Effector memory CD8-positive, alpha-beta T cell (primary cell): ENCODE measurements around the gene APOBEC3B.
A peak's percentile ranks its signal among the peaks of the same experiment; 100 is the strongest.
"Not testable (repeated sequence)": the region's sequence is repeated elsewhere in the genome, so short reads cannot be mapped to it uniquely, and the experiment has no call there.

Experiments used
- ATAC-seq: fragments of 150-1000 bp; cut with Tn5 transposase; replicated peaks from 2 replicates; pipeline ENCODE4 v1.10.0; 2021; ENCODE audit warnings: mild to moderate bottlenecking, moderate library complexity
- DNase-seq, 3 experiments: peaks; one replicate each; pipeline ENCODE4 v3.0.0; 2021
- H3K27ac Mint-ChIP-seq, 2 donors: one replicate each; pipeline ENCODE4 v1.8.0; 2022; ENCODE audit warnings: mild to moderate bottlenecking in 2 of 2, mixed read lengths in 2 of 2, moderate library complexity in 2 of 2
- H3K27me3 Mint-ChIP-seq, 2 donors: one replicate each; pipeline ENCODE4 v1.8.0; 2022; ENCODE audit warnings: mixed read lengths in 2 of 2
- H3K36me3 Mint-ChIP-seq: one replicate; pipeline ENCODE4 v1.8.0; 2022; ENCODE audit warnings: mild to moderate bottlenecking, moderate library complexity, mixed read lengths; ENCODE audit not compliant: insufficient read depth
- H3K4me1 Mint-ChIP-seq, 2 donors: one replicate each; pipeline ENCODE4 v1.8.0; 2022; ENCODE audit warnings: low read depth in 2 of 2, mixed read lengths in 2 of 2
- H3K4me3 Mint-ChIP-seq, 2 donors: one replicate each; pipeline ENCODE4 v1.8.0; 2022; ENCODE audit warnings: mild to moderate bottlenecking in 2 of 2, mixed read lengths in 2 of 2, moderate library complexity in 2 of 2
- H3K9me3 Mint-ChIP-seq, 2 donors: one replicate each; pipeline ENCODE4 v1.8.0; 2022; ENCODE audit warnings: mixed read lengths in 2 of 2

APOBEC3B gene

GRCh38 chr22:38944653-38945052 is 37.5 kb upstream of the APOBEC3B start:
- Mint-ChIP-seq H3K27ac (no peak overlapping the region), H3K9me3 (no peaks in the 10 kb centered on the region), H3K4me3 (no peak overlapping the region), H3K36me3 (no peaks in the 10 kb centered on the region), H3K27me3 (peaks cover 57 to 78% of the 10 kb centered on the region in 2 donors), H3K4me1 (peaks cover 12 to 18% of the 10 kb centered on the region in 2 donors)
- DNase-seq: no peak
- ATAC-seq: no peak

GRCh38 chr22:38945706-38946338 is 36.3 kb upstream of the APOBEC3B start:
- Mint-ChIP-seq H3K27me3 (peaks cover 51 to 84% of the 10 kb centered on the region in 2 donors), H3K4me1 (peaks cover 12 to 18% of the 10 kb centered on the region in 2 donors)
- DNase-seq, ATAC-seq, H3K4me3 Mint-ChIP-seq, H3K36me3 Mint-ChIP-seq, H3K27ac Mint-ChIP-seq, H3K9me3 Mint-ChIP-seq: not testable (repeated sequence)

DNA sequence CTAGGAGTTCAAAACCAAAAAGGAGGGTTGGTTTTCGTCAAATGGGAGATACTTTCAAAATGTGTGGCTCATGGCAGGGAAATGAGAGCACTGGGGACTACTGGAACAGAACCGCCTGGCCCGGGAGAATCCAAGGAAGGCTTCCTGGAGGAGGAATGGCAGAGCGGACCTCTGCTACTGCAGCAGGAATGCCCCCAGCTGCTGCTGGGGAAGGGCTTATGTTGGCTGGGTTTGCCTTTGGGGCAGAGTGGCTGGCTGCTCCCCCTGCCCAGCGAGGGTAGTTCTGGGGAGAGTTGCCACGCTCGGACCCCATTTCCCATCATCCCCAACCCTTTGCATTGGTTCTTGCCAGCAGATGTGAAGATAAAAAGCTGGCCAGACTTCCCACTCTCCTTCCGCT is 35.4 kb upstream of the APOBEC3B start:
- peaks cover 4 to 11% of the 10 kb centered on the region in 2 donors for H3K4me1 Mint-ChIP-seq
- H3K27me3 Mint-ChIP-seq: peaks cover 44 to 83% of the 10 kb centered on the region in 2 donors
- no peak overlapping the region for H3K4me3 Mint-ChIP-seq
- no peak overlapping the region for H3K27ac Mint-ChIP-seq
- no peak for ATAC-seq
- no peaks in the 10 kb centered on the region for H3K9me3 Mint-ChIP-seq
- no peak for DNase-seq
- H3K36me3 Mint-ChIP-seq: no peaks in the 10 kb centered on the region

- Mint-ChIP-seq H3K27me3 (peaks cover 43 to 82% of the 10 kb centered on the region in 2 donors), H3K4me1 (peaks cover 0 to 6% of the 10 kb centered on the region in 2 donors), H3K9me3 (no peaks in the 10 kb centered on the region), H3K36me3 (no peaks in the 10 kb centered on the region), H3K4me3 (no peak overlapping the region), H3K27ac (no peak overlapping the region)
- ATAC-seq (peak; percentile 10), DNase-seq (no peak)
Measured at GRCh38 chr22:38947321-38948140, 34.6 kb upstream of the APOBEC3B start.

GRCh38 chr22:38948181-38948940 is 33.8 kb upstream of the APOBEC3B start:
- H3K4me1 Mint-ChIP-seq: peaks cover 0 to 2% of the 10 kb centered on the region in 2 donors
- DNase-seq: no peak
- H3K27me3 Mint-ChIP-seq: peaks cover 43 to 82% of the 10 kb centered on the region in 2 donors
- no peaks in the 10 kb centered on the region for H3K9me3 Mint-ChIP-seq
- no peaks in the 10 kb centered on the region for H3K36me3 Mint-ChIP-seq
- no peak overlapping the region for H3K4me3 Mint-ChIP-seq
- no peak for ATAC-seq
- no peak overlapping the region for H3K27ac Mint-ChIP-seq

- no peaks in the 10 kb centered on the region for H3K9me3 Mint-ChIP-seq
- ATAC-seq (no peak), DNase-seq (no peak)
- peaks cover 36 to 74% of the 10 kb centered on the region in 2 donors for H3K27me3 Mint-ChIP-seq
- H3K4me3 Mint-ChIP-seq: no peak overlapping the region
- peaks cover 0 to 6% of the 10 kb centered on the region in 2 donors for H3K4me1 Mint-ChIP-seq
- H3K36me3 Mint-ChIP-seq: no peaks in the 10 kb centered on the region
- no peak overlapping the region for H3K27ac Mint-ChIP-seq
Measured at GRCh38 chr22:38949889-38950405, 32.2 kb upstream of the APOBEC3B start.

DNA sequence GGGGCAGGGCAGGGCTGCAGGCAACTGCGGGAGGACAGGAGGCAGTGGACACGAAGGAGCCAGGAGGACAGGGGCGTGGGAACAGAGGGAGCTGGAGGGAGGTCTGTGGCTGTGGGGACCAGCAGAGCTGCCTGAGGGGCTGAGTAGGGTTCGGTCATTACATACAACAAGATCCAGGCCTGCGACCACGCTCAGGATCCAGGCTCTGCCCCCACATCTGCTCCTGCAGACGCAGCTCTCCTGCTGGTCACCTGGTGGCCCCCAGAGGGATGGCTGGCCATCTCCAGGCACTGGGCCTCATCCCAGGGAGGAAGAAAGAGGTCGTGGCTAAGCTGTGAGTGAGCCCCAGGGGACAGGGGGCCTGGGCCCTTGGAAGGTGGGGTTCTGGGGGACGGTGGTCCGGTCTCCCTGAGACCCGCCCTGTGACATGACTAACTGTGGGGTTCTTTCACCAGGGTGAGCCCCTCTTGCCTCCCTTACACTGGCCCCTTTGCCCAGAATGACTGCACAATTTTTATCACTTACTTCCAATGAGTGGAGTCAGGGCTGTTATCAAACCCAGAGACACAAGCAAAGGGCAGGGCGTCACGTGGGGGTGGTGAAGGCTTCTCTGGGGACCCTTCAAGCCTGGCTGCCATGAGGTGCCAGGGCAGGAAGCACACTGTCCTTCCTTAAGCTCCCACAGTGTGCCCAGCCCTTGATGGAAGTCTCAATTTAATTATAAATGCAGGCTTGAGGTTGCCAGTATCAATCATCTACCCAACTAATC is 31.4 kb upstream of the APOBEC3B start:
- Mint-ChIP-seq H3K27me3 (peaks cover 35 to 66% of the 10 kb centered on the region in 2 donors), H3K27ac (no peak overlapping the region), H3K4me1 (peaks cover 0 to 6% of the 10 kb centered on the region in 2 donors), H3K9me3 (no peaks in the 10 kb centered on the region), H3K4me3 (no peak overlapping the region), H3K36me3 (no peaks in the 10 kb centered on the region)
- ATAC-seq: no peak
- DNase-seq: no peak

GRCh38 chr22:38951734-38952133 is 30.4 kb upstream of the APOBEC3B start:
- H3K4me3 Mint-ChIP-seq: no peak overlapping the region
- DNase-seq (no peak), ATAC-seq (no peak)
- peaks cover 0 to 6% of the 10 kb centered on the region in 2 donors for H3K4me1 Mint-ChIP-seq
- no peaks in the 10 kb centered on the region for H3K36me3 Mint-ChIP-seq
- peaks cover 25 to 60% of the 10 kb centered on the region in 2 donors for H3K27me3 Mint-ChIP-seq
- no peak overlapping the region for H3K27ac Mint-ChIP-seq
- H3K9me3 Mint-ChIP-seq: no peaks in the 10 kb centered on the region

- Mint-ChIP-seq H3K27ac (peak overlapping the region in 1 of 2 donors; percentile 85), H3K9me3 (no peaks in the 10 kb centered on the region), H3K27me3 (peaks cover 18 to 53% of the 10 kb centered on the region in 2 donors), H3K4me3 (no peak overlapping the region), H3K4me1 (peaks cover 0 to 6% of the 10 kb centered on the region in 2 donors), H3K36me3 (no peaks in the 10 kb centered on the region)
- no peak for DNase-seq
- no peak for ATAC-seq
Measured at GRCh38 chr22:38952281-38952993, 29.7 kb upstream of the APOBEC3B start.

DNA sequence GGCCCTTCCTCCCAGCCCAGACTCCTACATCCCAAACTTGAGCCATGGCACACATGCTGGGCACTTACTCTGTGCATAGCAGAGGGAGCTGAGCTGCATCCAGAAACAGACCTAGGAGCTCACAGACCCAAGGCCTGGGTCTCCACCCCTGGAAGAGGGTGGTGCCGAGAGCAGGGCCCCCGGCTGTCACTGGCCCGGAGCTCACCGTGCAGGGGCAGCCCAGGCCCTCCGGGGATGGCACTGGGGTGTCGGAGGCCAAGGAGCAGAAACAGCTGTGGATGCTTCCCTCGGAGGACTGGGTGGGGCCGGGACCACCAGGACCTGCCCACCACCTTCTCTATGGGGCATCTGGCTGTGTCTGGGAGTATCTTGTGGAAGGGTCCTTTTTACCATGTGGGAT is 29.1 kb upstream of the APOBEC3B start:
- ATAC-seq (no peak), DNase-seq (no peak)
- Mint-ChIP-seq H3K27ac (peak overlapping the region in 1 of 2 donors; percentile 33), H3K27me3 (peaks cover 11 to 46% of the 10 kb centered on the region in 2 donors), H3K4me1 (peaks cover 0 to 6% of the 10 kb centered on the region in 2 donors), H3K9me3 (no peaks in the 10 kb centered on the region), H3K36me3 (no peaks in the 10 kb centered on the region), H3K4me3 (no peak overlapping the region)

- Mint-ChIP-seq H3K9me3 (no peaks in the 10 kb centered on the region), H3K27me3 (peaks cover 9 to 40% of the 10 kb centered on the region in 2 donors), H3K27ac (peak overlapping the region; percentile 33 to 80), H3K4me1 (peaks cover 0 to 7% of the 10 kb centered on the region in 2 donors), H3K36me3 (no peaks in the 10 kb centered on the region), H3K4me3 (no peak overlapping the region)
- ATAC-seq (peak; percentile 89), DNase-seq (peak in 1 of 3 experiments; percentile 19)
Measured at GRCh38 chr22:38953577-38954413, 28.4 kb upstream of the APOBEC3B start.
